H9 (cell line): ENCODE measurements around the gene FOXK1. TPM values are rescaled to one million over a fixed set of nuclear protein-coding genes. Genes with fewer than 3 reads are reported as not detected.
A peak's percentile ranks its signal among the peaks of the same experiment; 100 is the strongest.

Experiments
- DNase-seq: peaks from one replicate; pipeline ENCODE4 v3.0.0-alpha.2; 2017
- H2AFZ ChIP-seq: one replicate; pipeline ENCODE4 v1.6.1; 2013; ENCODE audit warnings: mild to moderate bottlenecking, low read length, control low read depth, moderate library complexity
- H2AK5ac ChIP-seq: 2 replicates; pipeline ENCODE4 v1.6.1; 2013; ENCODE audit warnings: low read length, control low read depth, mixed read lengths; ENCODE audit not compliant: insufficient read length
- H2BK120ac ChIP-seq: one replicate; pipeline ENCODE4 v1.6.1; 2013; ENCODE audit warnings: low read depth, mild to moderate bottlenecking, low read length, control low read depth, inconsistent platforms; ENCODE audit not compliant: poor library complexity, severe bottlenecking
- H2BK12ac ChIP-seq: 2 replicates; pipeline ENCODE4 v1.6.1; 2013; ENCODE audit warnings: low read length, control low read depth, mixed read lengths, low read depth; ENCODE audit not compliant: insufficient read length
- H2BK15ac ChIP-seq: 2 replicates; pipeline ENCODE4 v1.6.1; 2013; ENCODE audit warnings: low read depth, low read length, control low read depth
- H2BK20ac ChIP-seq: one replicate; pipeline ENCODE4 v1.6.1; 2013; ENCODE audit warnings: low read depth, mild to moderate bottlenecking, low read length, control low read depth, inconsistent platforms; ENCODE audit not compliant: poor library complexity, severe bottlenecking
- H2BK5ac ChIP-seq: 2 replicates; pipeline ENCODE4 v1.6.1; 2013; ENCODE audit warnings: low read length, control low read depth, mixed read lengths; ENCODE audit not compliant: insufficient read length
- H3K14ac ChIP-seq: 2 replicates; pipeline ENCODE4 v1.6.1; 2013; ENCODE audit warnings: low read length, control low read depth; ENCODE audit not compliant: insufficient read depth
- H3K18ac ChIP-seq: 2 replicates; pipeline ENCODE4 v1.6.1; 2013; ENCODE audit warnings: low read depth, mild to moderate bottlenecking, mixed read lengths, low read length, control low read depth; ENCODE audit not compliant: insufficient read length
- H3K23ac ChIP-seq: 2 replicates; pipeline ENCODE4 v1.6.1; 2013; ENCODE audit warnings: low read length, control low read depth, mixed read lengths, low read depth; ENCODE audit not compliant: insufficient read length
- H3K23me2 ChIP-seq: 2 replicates; pipeline ENCODE4 v1.6.1; 2013; ENCODE audit warnings: low read depth, mild to moderate bottlenecking, mixed read lengths, low read length, control low read depth; ENCODE audit not compliant: insufficient read length, poor library complexity, severe bottlenecking
- H3K27ac ChIP-seq: 2 replicates; pipeline ENCODE4 v1.5.1; 2013; ENCODE audit warnings: low read length, control low read depth, mixed read lengths, low read depth; ENCODE audit not compliant: insufficient read length
- H3K27me3 ChIP-seq: 2 replicates; pipeline ENCODE4 v1.6.1; 2013; ENCODE audit warnings: low read length, control low read depth, inconsistent platforms; ENCODE audit not compliant: insufficient read depth
- H3K4ac ChIP-seq: 2 replicates; pipeline ENCODE4 v1.6.1; 2013; ENCODE audit warnings: low read depth, mild to moderate bottlenecking, control low read depth, inconsistent platforms, low read length, moderate library complexity
- H3K4me1 ChIP-seq: 2 replicates; pipeline ENCODE4 v1.6.1; 2013; ENCODE audit warnings: low read length, control low read depth, inconsistent platforms; ENCODE audit not compliant: insufficient read depth
- H3K4me2 ChIP-seq: 2 replicates; pipeline ENCODE4 v1.6.1; 2013; ENCODE audit warnings: low read length, control low read depth, mixed read lengths; ENCODE audit not compliant: insufficient read length, insufficient read depth
- H3K56ac ChIP-seq: 2 replicates; pipeline ENCODE4 v1.6.1; 2013; ENCODE audit warnings: low read depth, mild to moderate bottlenecking, mixed read lengths, low read length, control low read depth; ENCODE audit not compliant: insufficient read length
- H3K79me1 ChIP-seq: 2 replicates; pipeline ENCODE4 v1.6.1; 2013; ENCODE audit warnings: low read depth, mild to moderate bottlenecking, moderate library complexity, low read length, control low read depth, inconsistent platforms; ENCODE audit not compliant: insufficient read depth, poor library complexity, severe bottlenecking
- H3K79me2 ChIP-seq: 2 replicates; pipeline ENCODE4 v1.6.1; 2013; ENCODE audit warnings: low read length, control low read depth, inconsistent platforms; ENCODE audit not compliant: insufficient read depth
- H3K9ac ChIP-seq: 2 replicates; pipeline ENCODE4 v1.6.1; 2013; ENCODE audit warnings: low read length, control low read depth, mixed read lengths; ENCODE audit not compliant: insufficient read length; ENCODE audit errors: extremely low read depth
- H3K9me3 ChIP-seq: one replicate; pipeline ENCODE4 v1.6.1; 2013; ENCODE audit warnings: low read depth, low read length, inconsistent platforms; ENCODE audit not compliant: control insufficient read depth
- H3T11ph ChIP-seq: one replicate; pipeline ENCODE4 v1.6.1; 2013; ENCODE audit warnings: mild to moderate bottlenecking, low read length, control low read depth, inconsistent platforms
- H4K20me1 ChIP-seq: one replicate; pipeline ENCODE4 v1.6.1; 2013; ENCODE audit not compliant: control insufficient read depth, insufficient read length, insufficient read depth
- H4K5ac ChIP-seq: 2 replicates; pipeline ENCODE4 v1.6.1; 2013; ENCODE audit warnings: low read depth, mild to moderate bottlenecking, mixed read lengths, low read length, control low read depth; ENCODE audit not compliant: insufficient read length
- H4K8ac ChIP-seq: replicated peaks from 2 replicates; pipeline ENCODE4 v1.6.1; 2013; ENCODE audit warnings: low read length, control low read depth, mixed read lengths, low read depth; ENCODE audit not compliant: insufficient read length
- H4K91ac ChIP-seq: 2 replicates; pipeline ENCODE4 v1.6.1; 2013; ENCODE audit warnings: low read depth, mild to moderate bottlenecking, moderate library complexity, mixed read lengths, low read length, control low read depth; ENCODE audit not compliant: insufficient read length
- H3K27ac Mint-ChIP-seq, 3 experiments: 2 replicates in 2 of 3; 3 replicates in 1 of 3; pipeline ENCODE4 v1.8.0; 2020 to 2021; ENCODE audit warnings: mixed read lengths in 3 of 3, mild to moderate bottlenecking in 1 of 3, moderate library complexity in 1 of 3
- H3K27me3 Mint-ChIP-seq: 2 replicates; pipeline ENCODE4 v1.8.0; 2021; ENCODE audit warnings: low read depth, mild to moderate bottlenecking, moderate library complexity, mixed read lengths
- H3K36me3 Mint-ChIP-seq, 3 experiments: 2 replicates in 2 of 3; 3 replicates in 1 of 3; pipeline ENCODE4 v1.8.0; 2020 to 2021; ENCODE audit warnings: low read depth in 3 of 3, mixed read lengths in 3 of 3; ENCODE audit not compliant: insufficient read depth in 1 of 3
- H3K4me1 Mint-ChIP-seq, 2 experiments: 2 replicates each; pipeline ENCODE4 v1.8.0; 2020; ENCODE audit warnings: mixed read lengths in 2 of 2
- H3K4me3 Mint-ChIP-seq, 2 experiments: 2 replicates in 1 of 2; 3 replicates in 1 of 2; pipeline ENCODE4 v1.8.0; 2020 to 2021; ENCODE audit warnings: mild to moderate bottlenecking in 2 of 2, mixed read lengths in 2 of 2, moderate library complexity in 1 of 2
- H3K9me3 Mint-ChIP-seq, 2 experiments: 2 replicates in 1 of 2; 3 replicates in 1 of 2; pipeline ENCODE4 v1.8.0; 2020; ENCODE audit warnings: mild to moderate bottlenecking in 2 of 2, mixed read lengths in 2 of 2, moderate library complexity in 1 of 2
- WGBS: extraction: QIAGEN DNeasy Blood & Tissue Kit; methylation state at CpG from one replicate; pipeline ENCODE4 v1.1.7; 2013; ENCODE audit warnings: missing lambda C conversion rate, low lambda C conversion rate, mixed read lengths; ENCODE audit not compliant: insufficient read length; ENCODE audit errors: extremely low coverage; 5-methylcytosine and 5-hydroxymethylcytosine counted together
- total RNA-seq: library from RNA; stranded (reverse); gene quantifications from 2 replicates; pipeline ENCODE4 v1.2.1, GENCODE V29; 2021
- TF ChIP-seq, protein P1 (sequence below): fragments of 200-600 bp; sonication (generic); conservative IDR thresholded peaks from 3 replicates; pipeline ENCODE4 v1.8.0; 2021; ENCODE audit warnings: antibody characterized with exemption, mild to moderate bottlenecking

The FOXK1 gene
- total RNA-seq, 1 experiment from 2014 or later = 14.4 TPM

DNA sequence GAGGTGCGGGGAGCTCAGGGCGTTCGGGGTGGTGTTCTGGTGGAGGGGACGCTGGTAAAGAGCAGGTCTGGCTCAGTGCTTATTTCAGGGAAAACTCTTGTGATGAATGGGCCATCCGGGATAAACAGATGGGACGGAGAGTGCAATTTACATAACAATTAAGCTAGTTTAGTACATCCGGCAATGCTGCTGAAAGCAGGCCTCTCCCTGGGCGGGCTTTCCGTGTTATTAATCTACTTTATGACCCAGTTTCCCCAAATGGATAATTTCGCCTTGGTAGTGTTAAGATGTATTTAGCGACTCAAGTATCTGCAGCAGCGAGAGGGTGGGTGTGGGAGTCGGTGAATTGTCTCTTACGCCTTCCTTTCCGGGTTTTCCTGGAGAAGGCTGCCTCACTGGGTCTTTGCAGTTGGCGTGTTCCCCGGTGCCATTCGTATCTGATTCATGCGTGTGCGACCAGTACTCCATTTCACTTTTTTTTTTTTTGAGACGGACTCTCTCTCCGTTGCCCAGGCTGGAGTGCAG, 25.2 kb downstream of the FOXK1 start:
- no peaks in the 10 kb centered on the region for H4K20me1 ChIP-seq
- H3K18ac ChIP-seq = peak overlapping the region; percentile 98
- H3K4me3 Mint-ChIP-seq = peak overlapping the region; percentile 60 to 79
- no peaks in the 10 kb centered on the region; the same call in 1 of the 2 replicates for H3K79me2 ChIP-seq
- peaks cover 11% of the 10 kb centered on the region for H3K23me2 ChIP-seq
- peak; percentile 74 for DNase-seq
- peaks cover 3% of the 10 kb centered on the region; the same call in 1 of the 2 replicates for H3K4me1 ChIP-seq
- H3K36me3 Mint-ChIP-seq = peaks cover 0 to 6% (median 2%) of the 10 kb centered on the region in 3 experiments; a peak in 5 of 7 replicates
- H3K9me3 Mint-ChIP-seq = no peaks in the 10 kb centered on the region; a peak in 1 of 5 replicates
- H3T11ph ChIP-seq = peak overlapping the region; percentile 55
- TF ChIP-seq, protein P1, sequence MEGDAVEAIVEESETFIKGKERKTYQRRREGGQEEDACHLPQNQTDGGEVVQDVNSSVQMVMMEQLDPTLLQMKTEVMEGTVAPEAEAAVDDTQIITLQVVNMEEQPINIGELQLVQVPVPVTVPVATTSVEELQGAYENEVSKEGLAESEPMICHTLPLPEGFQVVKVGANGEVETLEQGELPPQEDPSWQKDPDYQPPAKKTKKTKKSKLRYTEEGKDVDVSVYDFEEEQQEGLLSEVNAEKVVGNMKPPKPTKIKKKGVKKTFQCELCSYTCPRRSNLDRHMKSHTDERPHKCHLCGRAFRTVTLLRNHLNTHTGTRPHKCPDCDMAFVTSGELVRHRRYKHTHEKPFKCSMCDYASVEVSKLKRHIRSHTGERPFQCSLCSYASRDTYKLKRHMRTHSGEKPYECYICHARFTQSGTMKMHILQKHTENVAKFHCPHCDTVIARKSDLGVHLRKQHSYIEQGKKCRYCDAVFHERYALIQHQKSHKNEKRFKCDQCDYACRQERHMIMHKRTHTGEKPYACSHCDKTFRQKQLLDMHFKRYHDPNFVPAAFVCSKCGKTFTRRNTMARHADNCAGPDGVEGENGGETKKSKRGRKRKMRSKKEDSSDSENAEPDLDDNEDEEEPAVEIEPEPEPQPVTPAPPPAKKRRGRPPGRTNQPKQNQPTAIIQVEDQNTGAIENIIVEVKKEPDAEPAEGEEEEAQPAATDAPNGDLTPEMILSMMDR = no peak
- peaks cover 50% of the 10 kb centered on the region for H3K27me3 ChIP-seq
- H2AK5ac ChIP-seq = peak overlapping the region; percentile 17
- no CpG with 5 or more reads among the region's 22 CpGs for WGBS
- peak overlapping the region; percentile 30 to 97 (median 38); a peak in 6 of 7 replicates for H3K27ac Mint-ChIP-seq
- H2AFZ ChIP-seq = no peak overlapping the region
- no peak overlapping the region for H2BK15ac ChIP-seq
- H3K27ac ChIP-seq = peak overlapping the region; percentile 70
- H4K91ac ChIP-seq = peak overlapping the region; percentile 65
- no peak overlapping the region for H3K23ac ChIP-seq
- no peaks in the 10 kb centered on the region for H3K9me3 ChIP-seq
- H2BK20ac ChIP-seq = no peak overlapping the region
- no peak overlapping the region for H3K56ac ChIP-seq
- H4K5ac ChIP-seq = peak overlapping the region; percentile 79
- peak overlapping the region; percentile 89 for H3K4ac ChIP-seq
- peak overlapping the region; percentile 73 for H2BK120ac ChIP-seq
- peaks cover 98% of the 10 kb centered on the region for H3K27me3 Mint-ChIP-seq
- peak overlapping the region; percentile 94 for H3K14ac ChIP-seq
- H4K8ac ChIP-seq = no peak overlapping the region
- H3K9ac ChIP-seq = peak overlapping the region; percentile 72
- H2BK12ac ChIP-seq = peak overlapping the region; percentile 94
- peak overlapping the region; percentile 89 for H3K4me2 ChIP-seq
- peak overlapping the region; percentile 35 for H2BK5ac ChIP-seq
- H3K4me1 Mint-ChIP-seq = peaks cover 29 to 43% of the 10 kb centered on the region in 2 experiments
- no peaks in the 10 kb centered on the region for H3K79me1 ChIP-seq
